HCT116 (cell line): ENCODE data around the gene MXD3. TPM values are rescaled to one million over a fixed set of nuclear protein-coding genes. Genes with fewer than 3 reads are reported as not detected.
A peak's percentile ranks its signal among the peaks of the same experiment; 100 is the strongest.
"Not testable (repeated sequence)": the region's sequence is repeated elsewhere in the genome, so short reads cannot be mapped to it uniquely, and the experiment has no call there.

ENCODE experiments used
- ATAC-seq: fragments of 200-7000 bp; cut with Tn5 transposase; 2 replicates; pipeline ENCODE4 v1.9.1; 2020; ENCODE audit warnings: mild to moderate bottlenecking, moderate library complexity
- BruUV-seq: library from RNA; stranded (reverse); fragments of 400-500 nt; replicated peaks from 2 replicates; lab custom pipeline; 2021; lab: Mats Ljungman, UMichigan
- CTCF ChIA-PET: fragments of 300-600 bp; sonication (Branson Sonifier 250); formaldehyde crosslinking; loops from one replicate; lab custom pipeline; 2021; ENCODE audit warnings: antibody characterized with exemption; lab: Charles Lee
- POLR2A ChIA-PET: fragments of 300-600, 350-600 bp; sonication (Branson Sonifier 250); formaldehyde crosslinking; loops from one replicate; lab custom pipeline; 2021; ENCODE audit warnings: antibody characterized with exemption; lab: Charles Lee
- RAD21 ChIA-PET, 2 experiments: fragments of 300-600 bp; sonication (Branson Sonifier 250); formaldehyde crosslinking; loops; one replicate each; lab custom pipeline; 2023; ENCODE audit warnings: low total read pairs in 2 of 2; ENCODE audit not compliant: uncharacterized antibody in 2 of 2, unreplicated experiment in 2 of 2, low non-redundant PET in 1 of 2; lab: Charles Lee
- DNase-seq: peaks from one replicate; pipeline ENCODE4 v3.0.0-alpha.2; 2010; ENCODE audit warnings: low read depth, low spot score
- H2AFZ ChIP-seq: fragments of 200-600 bp; shearing (Covaris generic), sonication (generic); 2 replicates; pipeline ENCODE4 v1.6.1; 2017; ENCODE audit warnings: low read depth, mixed run types, mixed read lengths, antibody characterized with exemption, low read length; ENCODE audit not compliant: poor library complexity, severe bottlenecking
- H3K27ac ChIP-seq: 2 replicates; pipeline ENCODE4 v1.5.1; 2012; ENCODE audit warnings: low read depth, low read length
- H3K27me3 ChIP-seq: fragments of 200-600 bp; sonication (generic); 2 replicates; pipeline ENCODE4 v1.6.1; 2016; ENCODE audit warnings: mixed run types, low read length, mixed read lengths; ENCODE audit not compliant: insufficient read depth
- H3K36me3 ChIP-seq, 2 experiments: fragments of 200-500 bp in 1 of 2; fragments of 200-600 bp in 1 of 2; sonication (Bioruptor generic) in 1 of 2; sonication (generic) in 1 of 2; 2 replicates each; pipeline versions ENCODE4 v1.5.1 to v1.6.1; 2014 to 2016; ENCODE audit warnings: low read length in 2 of 2, inconsistent platforms in 1 of 2, mixed read lengths in 1 of 2, mixed run types in 1 of 2; ENCODE audit not compliant: insufficient read depth in 2 of 2, control insufficient read depth in 1 of 2
- H3K4me1 ChIP-seq, 2 experiments: fragments of 200-600 bp in 1 of 2; sonication (generic) in 1 of 2; 2 replicates each; pipeline versions ENCODE4 v1.5.1 to v1.6.1; 2012 to 2017; ENCODE audit warnings: low read length in 2 of 2, inconsistent platforms in 1 of 2, mild to moderate bottlenecking in 1 of 2, mixed read lengths in 1 of 2, mixed run types in 1 of 2, moderate library complexity in 1 of 2; ENCODE audit not compliant: insufficient read depth in 2 of 2, control insufficient read depth in 1 of 2
- H3K4me2 ChIP-seq: fragments of 200-600 bp; sonication (generic); 2 replicates; pipeline ENCODE4 v1.6.1; 2017; ENCODE audit warnings: mixed run types, low read length, mixed read lengths
- H3K4me3 ChIP-seq, 2 experiments: fragments of 200-600 bp in 1 of 2; sonication (generic) in 1 of 2; replicated peaks in 1 of 2; 2 replicates each; pipeline ENCODE4 v1.5.1; 2011 to 2016; ENCODE audit warnings: low read length in 2 of 2, control low read depth in 1 of 2, low read depth in 1 of 2, mild to moderate bottlenecking in 1 of 2, mixed read lengths in 1 of 2, mixed run types in 1 of 2
- H3K79me2 ChIP-seq: fragments of 200-600 bp; sonication (generic); 2 replicates; pipeline ENCODE4 v1.6.1; 2017; ENCODE audit warnings: mild to moderate bottlenecking, mixed run types, low read length, moderate library complexity, mixed read lengths; ENCODE audit not compliant: insufficient read depth
- H3K9ac ChIP-seq: fragments of 200-600 bp; sonication (generic); 2 replicates; pipeline ENCODE4 v1.6.1; 2016; ENCODE audit warnings: low read length, mixed read lengths
- H3K9me2 ChIP-seq: fragments of 200-600 bp; sonication (generic), shearing (Covaris generic); 2 replicates; pipeline ENCODE4 v1.6.1; 2017; ENCODE audit warnings: mixed run types, mild to moderate bottlenecking, moderate library complexity; ENCODE audit not compliant: insufficient read depth
- H3K9me3 ChIP-seq, 2 experiments: fragments of 200-500 bp in 1 of 2; fragments of 200-600 bp in 1 of 2; sonication (Bioruptor generic) in 1 of 2; sonication (generic) in 1 of 2; 2 replicates each; pipeline ENCODE4 v1.6.1; 2014 to 2017; ENCODE audit warnings: low read length in 2 of 2, mixed read lengths in 2 of 2, inconsistent platforms in 1 of 2, low read depth in 1 of 2, mild to moderate bottlenecking in 1 of 2, mixed run types in 1 of 2, moderate library complexity in 1 of 2; ENCODE audit not compliant: control insufficient read depth in 1 of 2, insufficient read depth in 1 of 2
- H4K20me1 ChIP-seq: fragments of 200-600 bp; sonication (generic), shearing (Covaris generic); 2 replicates; pipeline ENCODE4 v1.6.1; 2017; ENCODE audit warnings: mixed run types, mild to moderate bottlenecking, moderate library complexity; ENCODE audit not compliant: insufficient read depth
- POLR2AphosphoS5 ChIP-seq: IDR thresholded peaks from 2 replicates; pipeline ENCODE4 v1.6.1; 2011; ENCODE audit warnings: mild to moderate bottlenecking, low read depth, low read length, moderate library complexity
- YY1 ChIP-seq: IDR thresholded peaks from 2 replicates; pipeline ENCODE4 v1.6.1; 2011; ENCODE audit warnings: low read length, low read depth, moderate library complexity, mild to moderate bottlenecking; ENCODE audit not compliant: insufficient replicate concordance; ENCODE audit errors: extremely low read depth
- ZFX ChIP-seq: fragments of 450-650 bp; IDR thresholded peaks from 2 replicates; pipeline ENCODE4 v1.6.1; 2017
- intact Hi-C: fragments of 100-400 bp; cut with micrococcal nuclease; formaldehyde crosslinking; loops from 2 replicates; pipeline ENCODE4 v1.10.0; 2022
- total RNA-seq: library from RNA; stranded (reverse); gene quantifications from one replicate; pipeline ENCODE4 v1.2.1, GENCODE V29; 2021; ENCODE audit not compliant: unreplicated experiment
- TF ChIP-seq, protein P1 (sequence below): IDR thresholded peaks from 2 replicates; pipeline ENCODE4 v1.6.1; 2012; ENCODE audit warnings: low read depth

MXD3 gene
- total RNA-seq, 1 experiment from 2014 or later: 37.6 TPM

DNA sequence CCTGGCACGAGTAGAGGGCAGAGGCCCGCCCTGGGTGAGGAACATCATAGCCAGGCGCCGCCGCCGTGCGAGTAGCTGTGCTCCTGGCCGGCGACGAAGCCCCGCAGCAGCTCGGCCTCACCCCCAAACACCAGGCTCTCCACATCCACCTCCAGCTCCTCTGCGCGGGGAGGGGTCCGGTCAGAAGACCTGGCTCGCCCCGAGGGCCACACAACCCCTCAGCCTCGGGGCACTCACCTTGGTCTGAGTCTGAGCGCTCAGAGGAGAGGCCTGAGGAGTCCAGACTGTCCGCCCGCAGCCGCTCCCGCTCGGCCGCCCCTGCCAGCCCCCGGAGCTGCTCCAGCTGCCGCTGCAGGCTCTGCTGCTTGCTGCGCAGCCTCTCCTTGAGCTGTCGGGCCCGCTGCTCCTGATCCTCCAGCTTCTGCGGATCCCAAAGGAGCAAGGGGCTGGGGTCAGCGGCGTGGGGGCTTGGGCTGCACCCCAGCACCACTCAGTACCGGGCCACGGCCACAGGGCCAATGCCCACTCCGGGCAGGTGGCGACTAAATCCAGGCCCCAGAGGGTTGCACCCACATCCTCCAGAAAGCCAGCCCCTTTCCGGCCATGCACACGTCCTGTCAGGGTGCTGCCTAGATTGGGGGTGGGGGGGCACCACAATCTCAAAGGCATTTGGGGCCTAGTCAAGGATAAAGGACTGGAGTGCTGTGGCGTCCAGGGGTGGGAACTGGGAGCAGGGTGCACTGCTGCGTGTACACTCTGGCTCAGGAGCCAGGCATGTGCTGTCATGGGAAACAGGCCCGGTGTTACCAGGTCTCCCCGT lies 3.9 kb downstream of the MXD3 start (continued):
- TF ChIP-seq, protein P1, sequence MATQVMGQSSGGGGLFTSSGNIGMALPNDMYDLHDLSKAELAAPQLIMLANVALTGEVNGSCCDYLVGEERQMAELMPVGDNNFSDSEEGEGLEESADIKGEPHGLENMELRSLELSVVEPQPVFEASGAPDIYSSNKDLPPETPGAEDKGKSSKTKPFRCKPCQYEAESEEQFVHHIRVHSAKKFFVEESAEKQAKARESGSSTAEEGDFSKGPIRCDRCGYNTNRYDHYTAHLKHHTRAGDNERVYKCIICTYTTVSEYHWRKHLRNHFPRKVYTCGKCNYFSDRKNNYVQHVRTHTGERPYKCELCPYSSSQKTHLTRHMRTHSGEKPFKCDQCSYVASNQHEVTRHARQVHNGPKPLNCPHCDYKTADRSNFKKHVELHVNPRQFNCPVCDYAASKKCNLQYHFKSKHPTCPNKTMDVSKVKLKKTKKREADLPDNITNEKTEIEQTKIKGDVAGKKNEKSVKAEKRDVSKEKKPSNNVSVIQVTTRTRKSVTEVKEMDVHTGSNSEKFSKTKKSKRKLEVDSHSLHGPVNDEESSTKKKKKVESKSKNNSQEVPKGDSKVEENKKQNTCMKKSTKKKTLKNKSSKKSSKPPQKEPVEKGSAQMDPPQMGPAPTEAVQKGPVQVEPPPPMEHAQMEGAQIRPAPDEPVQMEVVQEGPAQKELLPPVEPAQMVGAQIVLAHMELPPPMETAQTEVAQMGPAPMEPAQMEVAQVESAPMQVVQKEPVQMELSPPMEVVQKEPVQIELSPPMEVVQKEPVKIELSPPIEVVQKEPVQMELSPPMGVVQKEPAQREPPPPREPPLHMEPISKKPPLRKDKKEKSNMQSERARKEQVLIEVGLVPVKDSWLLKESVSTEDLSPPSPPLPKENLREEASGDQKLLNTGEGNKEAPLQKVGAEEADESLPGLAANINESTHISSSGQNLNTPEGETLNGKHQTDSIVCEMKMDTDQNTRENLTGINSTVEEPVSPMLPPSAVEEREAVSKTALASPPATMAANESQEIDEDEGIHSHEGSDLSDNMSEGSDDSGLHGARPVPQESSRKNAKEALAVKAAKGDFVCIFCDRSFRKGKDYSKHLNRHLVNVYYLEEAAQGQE: no peak
- no peak for TF ChIP-seq ZFX
- TF ChIP-seq, all 23 proteins: peak for 0

DNA sequence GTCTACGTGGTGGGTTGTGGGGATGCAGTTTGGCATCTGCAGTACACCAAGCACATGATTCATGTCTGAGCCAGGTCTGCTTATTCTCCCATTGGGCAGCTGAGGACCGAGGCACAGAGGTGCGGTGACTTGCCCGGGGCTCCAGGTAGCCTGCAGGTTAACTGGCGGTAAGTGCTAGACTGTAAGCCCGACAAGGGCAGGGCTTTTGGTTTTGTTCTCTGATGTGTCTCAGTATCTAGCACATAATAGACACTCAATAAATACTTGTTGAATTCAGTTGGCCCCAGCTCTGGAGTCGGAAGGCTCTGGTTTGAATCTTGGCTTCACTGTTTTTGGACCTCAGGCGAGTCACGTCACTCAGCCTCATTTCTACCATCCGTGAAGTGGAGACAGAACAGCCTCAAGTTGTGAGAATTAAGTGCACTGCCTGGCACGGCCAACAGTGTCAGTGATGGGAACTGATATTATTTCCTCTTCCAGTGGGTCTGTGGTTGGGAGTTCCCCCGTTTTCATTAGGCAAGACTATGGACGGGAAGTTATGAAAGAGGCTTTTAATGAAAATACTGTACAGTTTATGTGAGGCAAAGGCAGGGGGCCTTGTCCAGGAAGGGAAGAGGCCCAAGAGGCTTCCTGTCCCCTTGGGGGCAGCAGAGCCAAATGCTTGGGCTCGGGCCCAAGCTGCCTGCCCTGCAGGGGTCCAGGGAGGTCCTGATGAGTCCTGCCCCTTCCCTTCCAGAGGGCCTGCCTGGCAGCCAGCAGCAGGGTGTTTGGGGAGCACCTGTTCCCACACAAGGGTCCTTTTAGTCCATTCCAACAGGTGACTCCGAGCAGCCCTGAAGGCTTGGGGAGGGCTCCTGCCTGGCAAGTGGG lies 4.8 kb downstream of the MXD3 start:
- DNase-seq (no peak), ATAC-seq (no peak)
- peaks cover 8 to 14% of the 10 kb centered on the region in 2 experiments; a peak in 2 of 4 replicates for H3K36me3 ChIP-seq
- H3K9me3 ChIP-seq: no peaks in the 10 kb centered on the region
- intact Hi-C loops: loop anchor here (10.0 kb wide), 1 partner anchor 652 kb away; no protein-coding TSS in a partner anchor
- peaks cover 28% of the 10 kb centered on the region for H3K79me2 ChIP-seq
- H3K27ac ChIP-seq: no peak overlapping the region
- H3K4me2 ChIP-seq: no peak overlapping the region
- peaks cover 22 to 57% of the 10 kb centered on the region in 2 experiments for H3K4me1 ChIP-seq
- 0 out of 2 replicates have a peak, but pooled peaks have one; percentile 30 for TF ChIP-seq POLR2AphosphoS5
- no peak for TF ChIP-seq YY1
- TF ChIP-seq, all 23 proteins: peak for 1
- RAD21 ChIA-PET: interaction anchor here in 1 of 2 experiments (0.6 kb wide), 1 partner anchor 149 kb away, joined by 3 read pairs; no protein-coding TSS in a partner anchor
- no peaks in the 10 kb centered on the region for H3K27me3 ChIP-seq
- H4K20me1 ChIP-seq: peaks cover 8% of the 10 kb centered on the region; the same call in 1 of the 2 replicates
- POLR2A ChIA-PET: interaction anchor here (1.0 kb wide), 1 partner anchor 150 kb away, joined by 3 read pairs; no protein-coding TSS in a partner anchor
- no TSS peak for BruUV-seq
- H3K4me3 ChIP-seq: no peak overlapping the region
- no peak overlapping the region for H2AFZ ChIP-seq
- CTCF ChIA-PET: no interaction called here
- no peaks in the 10 kb centered on the region for H3K9me2 ChIP-seq
- no peak overlapping the region for H3K9ac ChIP-seq

DNA sequence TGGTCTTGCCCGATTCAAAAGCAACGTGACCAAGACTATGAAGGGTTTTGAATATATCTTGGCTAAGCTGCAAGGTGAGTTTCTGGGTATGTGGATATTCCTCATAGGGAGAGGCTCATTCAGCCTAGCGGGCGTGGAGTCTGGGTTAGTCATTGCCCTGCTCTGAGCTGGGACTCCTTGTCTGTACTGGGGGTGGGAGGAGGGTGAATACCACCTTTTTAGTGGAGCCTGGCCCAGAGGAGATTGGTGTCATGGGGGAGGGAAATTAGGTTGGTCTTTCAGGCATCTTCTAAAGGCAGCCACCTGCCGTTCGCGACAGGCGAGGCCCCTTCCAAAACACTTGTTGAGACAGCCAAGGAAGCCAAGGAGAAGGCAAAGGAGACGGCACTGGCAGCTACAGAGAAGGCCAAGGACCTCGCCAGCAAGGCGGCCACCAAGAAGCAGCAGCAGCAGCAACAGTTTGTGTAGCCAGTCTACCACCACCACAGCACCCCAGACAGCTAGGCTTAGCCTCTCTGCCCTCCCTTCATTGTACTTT lies 5.5 kb downstream of the MXD3 start:
- Histone ChIP-seq H3K4me1 (peaks cover 29 to 58% of the 10 kb centered on the region in 2 experiments), H3K36me3 (peaks cover 8 to 14% of the 10 kb centered on the region in 2 experiments; a peak in 2 of 4 replicates), H3K79me2 (peaks cover 28% of the 10 kb centered on the region)
- RAD21 ChIA-PET, BruUV-seq, H3K9me3 ChIP-seq, H2AFZ ChIP-seq, H4K20me1 ChIP-seq, H3K9ac ChIP-seq, H3K27ac ChIP-seq, CTCF ChIA-PET, H3K9me2 ChIP-seq, H3K27me3 ChIP-seq, H3K4me3 ChIP-seq, H3K4me2 ChIP-seq, POLR2A ChIA-PET, ATAC-seq, DNase-seq: not testable (repeated sequence)
- intact Hi-C loops: loop anchor here (10.0 kb wide), 1 partner anchor 651 kb away; no protein-coding TSS in a partner anchor
